AG09319 (cell line): ENCODE data around the gene KDM1A.

Experiments
- DNase-seq: peaks from one replicate; pipeline ENCODE4 v3.0.0-alpha.2; 2010; ENCODE audit warnings: low read depth; ENCODE audit errors: extremely low read depth
- TF ChIP-seq, protein P1 (sequence below): IDR thresholded peaks from 2 replicates; pipeline ENCODE4 v1.5.1; 2011; ENCODE audit warnings: low read depth, mild to moderate bottlenecking, inconsistent platforms, low read length, moderate library complexity

Gene KDM1A

DNA sequence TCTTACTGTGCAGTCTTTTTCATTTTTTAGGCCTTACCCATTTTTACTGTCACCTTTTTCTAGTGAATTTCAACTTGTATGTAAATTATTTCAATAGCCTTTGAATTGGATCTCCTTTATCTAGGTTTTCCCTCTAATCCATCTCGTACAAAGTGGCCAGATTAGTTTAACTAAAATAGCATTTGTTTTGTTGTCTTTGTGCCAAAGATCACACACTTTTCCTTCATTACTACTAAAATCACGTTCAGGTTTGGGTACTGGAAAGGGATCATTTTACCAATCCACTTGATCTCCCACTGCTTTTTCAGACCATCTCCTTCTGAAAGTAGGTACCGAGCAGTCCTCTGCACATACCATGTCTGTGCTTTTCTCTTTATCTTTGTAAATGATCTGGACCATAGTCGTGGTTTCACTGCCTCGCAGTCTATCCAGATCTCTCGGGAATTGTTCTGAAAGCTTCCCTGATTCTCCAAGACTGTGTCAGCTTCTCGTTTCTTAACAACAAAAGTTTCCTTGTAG is 20.1 kb downstream of the KDM1A start:
- no peak for DNase-seq
- TF ChIP-seq, protein P1, sequence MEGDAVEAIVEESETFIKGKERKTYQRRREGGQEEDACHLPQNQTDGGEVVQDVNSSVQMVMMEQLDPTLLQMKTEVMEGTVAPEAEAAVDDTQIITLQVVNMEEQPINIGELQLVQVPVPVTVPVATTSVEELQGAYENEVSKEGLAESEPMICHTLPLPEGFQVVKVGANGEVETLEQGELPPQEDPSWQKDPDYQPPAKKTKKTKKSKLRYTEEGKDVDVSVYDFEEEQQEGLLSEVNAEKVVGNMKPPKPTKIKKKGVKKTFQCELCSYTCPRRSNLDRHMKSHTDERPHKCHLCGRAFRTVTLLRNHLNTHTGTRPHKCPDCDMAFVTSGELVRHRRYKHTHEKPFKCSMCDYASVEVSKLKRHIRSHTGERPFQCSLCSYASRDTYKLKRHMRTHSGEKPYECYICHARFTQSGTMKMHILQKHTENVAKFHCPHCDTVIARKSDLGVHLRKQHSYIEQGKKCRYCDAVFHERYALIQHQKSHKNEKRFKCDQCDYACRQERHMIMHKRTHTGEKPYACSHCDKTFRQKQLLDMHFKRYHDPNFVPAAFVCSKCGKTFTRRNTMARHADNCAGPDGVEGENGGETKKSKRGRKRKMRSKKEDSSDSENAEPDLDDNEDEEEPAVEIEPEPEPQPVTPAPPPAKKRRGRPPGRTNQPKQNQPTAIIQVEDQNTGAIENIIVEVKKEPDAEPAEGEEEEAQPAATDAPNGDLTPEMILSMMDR: no peak

DNA sequence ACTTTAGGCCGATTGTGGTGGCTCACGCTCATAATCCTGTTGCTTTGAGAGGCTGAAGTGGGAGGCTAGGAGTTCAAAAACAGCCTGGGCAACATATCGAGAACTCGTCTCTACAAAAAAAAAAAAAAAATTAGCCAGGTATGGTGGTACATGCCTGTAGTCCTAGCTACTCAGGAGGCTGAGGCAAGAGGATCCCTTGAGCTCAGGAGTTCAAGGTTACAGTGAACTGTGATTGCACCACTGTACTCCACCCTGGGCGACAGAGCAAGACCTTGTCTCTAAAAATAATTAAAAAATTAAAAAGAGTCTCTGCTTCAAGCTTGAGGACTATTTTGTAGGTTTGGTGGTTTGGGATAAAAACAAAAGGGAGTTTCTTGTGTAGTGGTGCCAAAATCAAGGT is 21.2 kb downstream of the KDM1A start:
- DNase-seq: no peak
- TF ChIP-seq, protein P1: no peak

DNA sequence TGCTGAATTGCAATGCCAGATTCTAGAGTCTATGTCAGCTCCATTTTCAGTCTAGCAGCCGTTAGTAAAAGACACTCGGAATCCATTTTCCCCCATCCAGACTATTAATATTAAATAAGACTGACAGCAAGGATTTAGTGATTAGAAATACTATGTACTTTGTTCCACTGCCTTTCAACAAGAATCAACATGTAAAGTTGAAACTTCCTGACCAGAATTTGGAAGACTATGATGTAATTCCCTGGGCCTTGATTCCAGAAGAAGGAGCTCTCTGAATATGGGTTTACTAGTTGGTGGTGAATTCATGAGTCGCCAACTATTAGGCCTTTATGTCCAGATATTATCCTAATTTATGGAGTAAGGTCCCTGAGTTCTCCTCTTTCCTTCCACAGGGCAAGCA is 24.8 kb downstream of the KDM1A start:
- TF ChIP-seq, protein P1: no peak

DNA sequence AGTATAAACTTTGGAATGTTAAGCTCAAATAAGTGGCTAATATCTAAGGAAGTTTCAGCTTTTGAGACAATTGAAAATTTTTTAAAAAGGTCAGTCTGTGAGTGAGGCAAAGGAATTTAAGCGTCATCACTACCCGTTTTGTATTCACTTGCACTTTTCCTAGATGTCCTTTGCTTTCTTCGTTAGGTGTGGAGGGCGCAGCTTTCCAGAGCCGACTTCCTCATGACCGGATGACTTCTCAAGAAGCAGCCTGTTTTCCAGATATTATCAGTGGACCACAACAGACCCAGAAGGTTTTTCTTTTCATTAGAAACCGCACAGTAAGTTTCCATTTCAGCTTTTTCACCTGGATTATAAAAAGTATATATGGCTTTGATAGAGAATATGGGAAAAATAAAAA is 30.9 kb downstream of the KDM1A start:
- TF ChIP-seq, protein P1: no peak

More for the DNA sequence above, 24.8 kb downstream of the KDM1A start:
- DNase-seq: no peak

DNA sequence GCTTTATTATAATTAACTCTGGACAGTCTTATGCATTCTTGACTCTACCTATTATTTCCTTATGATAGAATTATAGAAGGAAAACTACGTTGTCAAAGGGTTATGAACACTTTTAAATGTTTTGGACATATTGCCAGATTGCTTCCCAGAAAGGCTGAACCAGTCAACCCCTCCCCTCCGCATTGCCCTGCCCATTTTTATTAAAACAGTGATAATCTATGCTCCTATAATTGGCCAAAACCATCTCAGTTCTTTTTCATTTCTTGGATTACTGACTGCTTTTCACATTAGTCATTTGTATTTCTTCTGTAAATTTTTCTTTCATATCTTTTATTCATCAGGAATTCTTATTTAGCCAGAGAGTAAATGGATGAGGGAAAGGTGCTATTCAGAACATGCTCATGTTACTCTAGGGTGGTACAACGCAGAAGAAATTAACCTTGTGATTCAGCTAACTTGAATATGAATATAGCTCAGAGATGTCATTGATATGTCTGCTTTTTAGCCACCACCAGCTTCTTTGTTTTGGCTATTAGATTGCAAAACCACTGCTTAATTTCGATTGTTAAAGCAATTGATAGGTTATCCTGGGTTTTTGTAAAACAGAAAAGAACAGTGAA is 32.1 kb downstream of the KDM1A start:
- TF ChIP-seq, protein P1: no peak
- DNase-seq: no peak

More for the DNA sequence above, 30.9 kb downstream of the KDM1A start:
- DNase-seq: no peak

DNA sequence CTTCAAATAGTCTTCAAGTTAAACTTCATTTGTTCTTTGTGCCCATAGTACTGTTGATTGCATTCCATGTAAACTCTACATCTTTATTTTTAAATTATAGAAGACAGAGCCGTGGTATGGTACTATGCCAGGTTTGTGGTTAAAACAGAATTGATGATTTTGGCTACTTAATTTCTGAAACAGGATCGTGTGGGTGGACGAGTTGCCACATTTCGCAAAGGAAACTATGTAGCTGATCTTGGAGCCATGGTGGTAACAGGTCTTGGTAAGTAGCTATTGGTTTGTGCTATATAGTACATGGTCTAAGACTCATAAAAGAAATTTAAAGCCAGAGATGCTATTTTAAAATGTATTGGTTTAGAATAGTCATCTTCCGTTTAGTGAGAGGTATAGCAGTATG is 38.0 kb downstream of the KDM1A start:
- TF ChIP-seq, protein P1: no peak
- no peak for DNase-seq

DNA sequence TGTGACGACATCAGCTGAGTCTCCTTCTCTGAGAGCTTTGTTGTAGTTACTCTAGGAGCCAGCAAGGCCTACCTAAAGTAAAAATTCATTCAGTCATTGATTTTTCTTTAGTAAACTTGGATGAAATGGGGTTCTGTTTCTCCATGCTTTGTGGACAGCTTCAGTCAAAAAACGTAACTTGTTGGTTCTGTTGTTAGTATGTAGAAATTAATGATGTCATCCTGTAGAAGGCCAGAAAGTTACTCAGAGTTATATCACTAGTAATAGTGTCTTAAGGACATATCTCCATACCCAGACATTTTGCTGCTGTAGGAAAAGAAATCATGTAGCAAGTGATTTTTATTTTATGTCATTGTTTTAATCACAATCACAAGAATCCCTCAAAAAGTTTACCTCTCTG is 43.0 kb downstream of the KDM1A start:
- TF ChIP-seq, protein P1: no peak
- DNase-seq: no peak
